HL-60 (cell line): ENCODE measurements around the gene PRKX.

Experiments used
- GABPA ChIP-seq: IDR thresholded peaks from 2 replicates; pipeline ENCODE4 v1.6.1; 2012; ENCODE audit warnings: low read depth
- TF ChIP-seq, protein P1 (sequence below): IDR thresholded peaks from one replicate; pipeline ENCODE4 v1.5.1; 2011; ENCODE audit warnings: low read length, control low read depth, inconsistent platforms; ENCODE audit not compliant: insufficient read depth
- TF ChIP-seq, protein P2 (sequence below): IDR thresholded peaks from 2 replicates; pipeline ENCODE4 v1.6.1; 2012; ENCODE audit warnings: low read depth; ENCODE audit not compliant: insufficient replicate concordance

DNA sequence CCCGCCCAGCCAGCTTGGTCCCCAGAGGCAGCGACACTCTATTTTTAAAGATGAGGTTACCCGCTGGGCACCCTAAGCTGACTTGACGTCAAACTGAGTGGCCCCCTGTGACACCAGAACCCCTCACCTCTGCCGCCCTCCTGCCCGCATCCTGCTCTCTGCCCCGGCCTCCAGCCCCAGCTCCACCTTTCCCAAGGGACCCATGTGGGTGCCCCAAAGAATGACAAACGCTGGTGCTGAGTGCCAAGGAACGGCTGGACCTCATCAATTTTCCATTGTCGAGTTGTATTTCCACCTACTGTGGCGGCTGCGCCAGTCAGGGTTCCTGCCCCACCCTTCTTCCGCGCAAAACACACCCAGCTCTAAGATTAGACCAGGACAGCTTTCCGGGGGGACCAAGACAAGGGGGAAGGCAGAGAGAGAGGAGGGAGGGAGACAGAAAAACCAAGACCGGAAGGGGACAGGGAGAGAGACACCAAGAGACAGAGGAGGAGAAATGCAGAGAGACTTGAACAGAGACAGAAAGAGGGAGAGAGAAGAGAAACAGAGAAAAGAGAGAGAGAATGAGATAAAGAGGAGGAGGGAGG, 2.0 kb downstream of the PRKX start:
- TF ChIP-seq, protein P1, sequence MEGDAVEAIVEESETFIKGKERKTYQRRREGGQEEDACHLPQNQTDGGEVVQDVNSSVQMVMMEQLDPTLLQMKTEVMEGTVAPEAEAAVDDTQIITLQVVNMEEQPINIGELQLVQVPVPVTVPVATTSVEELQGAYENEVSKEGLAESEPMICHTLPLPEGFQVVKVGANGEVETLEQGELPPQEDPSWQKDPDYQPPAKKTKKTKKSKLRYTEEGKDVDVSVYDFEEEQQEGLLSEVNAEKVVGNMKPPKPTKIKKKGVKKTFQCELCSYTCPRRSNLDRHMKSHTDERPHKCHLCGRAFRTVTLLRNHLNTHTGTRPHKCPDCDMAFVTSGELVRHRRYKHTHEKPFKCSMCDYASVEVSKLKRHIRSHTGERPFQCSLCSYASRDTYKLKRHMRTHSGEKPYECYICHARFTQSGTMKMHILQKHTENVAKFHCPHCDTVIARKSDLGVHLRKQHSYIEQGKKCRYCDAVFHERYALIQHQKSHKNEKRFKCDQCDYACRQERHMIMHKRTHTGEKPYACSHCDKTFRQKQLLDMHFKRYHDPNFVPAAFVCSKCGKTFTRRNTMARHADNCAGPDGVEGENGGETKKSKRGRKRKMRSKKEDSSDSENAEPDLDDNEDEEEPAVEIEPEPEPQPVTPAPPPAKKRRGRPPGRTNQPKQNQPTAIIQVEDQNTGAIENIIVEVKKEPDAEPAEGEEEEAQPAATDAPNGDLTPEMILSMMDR = no peak
- TF ChIP-seq, protein P2, sequence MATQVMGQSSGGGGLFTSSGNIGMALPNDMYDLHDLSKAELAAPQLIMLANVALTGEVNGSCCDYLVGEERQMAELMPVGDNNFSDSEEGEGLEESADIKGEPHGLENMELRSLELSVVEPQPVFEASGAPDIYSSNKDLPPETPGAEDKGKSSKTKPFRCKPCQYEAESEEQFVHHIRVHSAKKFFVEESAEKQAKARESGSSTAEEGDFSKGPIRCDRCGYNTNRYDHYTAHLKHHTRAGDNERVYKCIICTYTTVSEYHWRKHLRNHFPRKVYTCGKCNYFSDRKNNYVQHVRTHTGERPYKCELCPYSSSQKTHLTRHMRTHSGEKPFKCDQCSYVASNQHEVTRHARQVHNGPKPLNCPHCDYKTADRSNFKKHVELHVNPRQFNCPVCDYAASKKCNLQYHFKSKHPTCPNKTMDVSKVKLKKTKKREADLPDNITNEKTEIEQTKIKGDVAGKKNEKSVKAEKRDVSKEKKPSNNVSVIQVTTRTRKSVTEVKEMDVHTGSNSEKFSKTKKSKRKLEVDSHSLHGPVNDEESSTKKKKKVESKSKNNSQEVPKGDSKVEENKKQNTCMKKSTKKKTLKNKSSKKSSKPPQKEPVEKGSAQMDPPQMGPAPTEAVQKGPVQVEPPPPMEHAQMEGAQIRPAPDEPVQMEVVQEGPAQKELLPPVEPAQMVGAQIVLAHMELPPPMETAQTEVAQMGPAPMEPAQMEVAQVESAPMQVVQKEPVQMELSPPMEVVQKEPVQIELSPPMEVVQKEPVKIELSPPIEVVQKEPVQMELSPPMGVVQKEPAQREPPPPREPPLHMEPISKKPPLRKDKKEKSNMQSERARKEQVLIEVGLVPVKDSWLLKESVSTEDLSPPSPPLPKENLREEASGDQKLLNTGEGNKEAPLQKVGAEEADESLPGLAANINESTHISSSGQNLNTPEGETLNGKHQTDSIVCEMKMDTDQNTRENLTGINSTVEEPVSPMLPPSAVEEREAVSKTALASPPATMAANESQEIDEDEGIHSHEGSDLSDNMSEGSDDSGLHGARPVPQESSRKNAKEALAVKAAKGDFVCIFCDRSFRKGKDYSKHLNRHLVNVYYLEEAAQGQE = no peak
- no peak for TF ChIP-seq GABPA
